Endothelial cell (in vitro differentiated cells): Measurements from ENCODE around the gene SLC6A9. TPM values are rescaled to one million over a fixed set of nuclear protein-coding genes. Genes with fewer than 3 reads are reported as not detected.

Experiments used
- DNase-seq: peaks from one replicate; pipeline ENCODE4 v3.0.0; 2021; ENCODE audit warnings: low spot score
- H3K27ac Mint-ChIP-seq: one replicate; pipeline ENCODE4 v1.8.0; 2021; ENCODE audit warnings: mixed read lengths, inconsistent platforms; ENCODE audit not compliant: unreplicated experiment
- H3K27me3 Mint-ChIP-seq: one replicate; pipeline ENCODE4 v1.8.0; 2021; ENCODE audit warnings: mild to moderate bottlenecking, moderate library complexity, mixed read lengths, inconsistent platforms; ENCODE audit not compliant: unreplicated experiment
- H3K36me3 Mint-ChIP-seq: one replicate; pipeline ENCODE4 v1.8.0; 2021; ENCODE audit warnings: mild to moderate bottlenecking, low read depth, mixed read lengths, inconsistent platforms; ENCODE audit not compliant: unreplicated experiment
- H3K4me1 Mint-ChIP-seq: one replicate; pipeline ENCODE4 v1.8.0; 2021; ENCODE audit warnings: mild to moderate bottlenecking, mixed read lengths, inconsistent platforms; ENCODE audit not compliant: unreplicated experiment
- H3K4me3 Mint-ChIP-seq: one replicate; pipeline ENCODE4 v1.8.0; 2021; ENCODE audit warnings: mild to moderate bottlenecking, mixed read lengths, inconsistent platforms; ENCODE audit not compliant: unreplicated experiment
- H3K9me3 Mint-ChIP-seq: one replicate; pipeline ENCODE4 v1.8.0; 2021; ENCODE audit warnings: mixed read lengths, inconsistent platforms; ENCODE audit not compliant: unreplicated experiment
- CTCF ChIP-seq: fragments of 200-600 bp; sonication (generic); IDR thresholded peaks from one replicate; pipeline ENCODE4 v1.5.0; 2021; ENCODE audit warnings: antibody characterized with exemption; ENCODE audit not compliant: unreplicated experiment
- total RNA-seq: library from RNA; stranded (reverse); fragmentation: NEBNext Ultra II Directional; extraction: Animal tissue kit (Norgen Biotek cat#: 25700); gene quantifications from one replicate; pipeline ENCODE4 v1.2.1, GENCODE V29; 2021; ENCODE audit not compliant: unreplicated experiment

Gene SLC6A9
- total RNA-seq, 1 donor from 2014 or later, result 2.8 TPM

GRCh38 chr1:43979528-43980254 is 51.6 kb downstream of the SLC6A9 start:
- no peaks in the 10 kb centered on the region for H3K9me3 Mint-ChIP-seq
- H3K4me3 Mint-ChIP-seq, result peak overlapping the region; percentile 94
- H3K4me1 Mint-ChIP-seq, result peaks cover 33% of the 10 kb centered on the region

GRCh38 chr1:43979261-43979527 is 52.1 kb downstream of the SLC6A9 start:
- H3K4me1 Mint-ChIP-seq, result peaks cover 35% of the 10 kb centered on the region
- H3K27me3 Mint-ChIP-seq, result peaks cover 33% of the 10 kb centered on the region
- peaks cover 33% of the 10 kb centered on the region for H3K36me3 Mint-ChIP-seq
- no peak overlapping the region for H3K27ac Mint-ChIP-seq
- H3K9me3 Mint-ChIP-seq, result no peaks in the 10 kb centered on the region
- no peak overlapping the region for H3K4me3 Mint-ChIP-seq
- DNase-seq, result no peak
- TF ChIP-seq CTCF, result no peak

More at GRCh38 chr1:43979528-43980254, 51.6 kb downstream of the SLC6A9 start:
- Mint-ChIP-seq H3K36me3 (peaks cover 33% of the 10 kb centered on the region), H3K27ac (no peak overlapping the region), H3K27me3 (peaks cover 31% of the 10 kb centered on the region)
- no peak for TF ChIP-seq CTCF
- DNase-seq, result peak; percentile 33

- Mint-ChIP-seq H3K4me3 (peak within 1 kb of the TSS; percentile 94), H3K27ac (no peak within 1 kb of the TSS), H3K4me1 (peaks cover 40% of the 10 kb centered on the region), H3K9me3 (no peaks in the 10 kb centered on the region), H3K36me3 (peaks cover 37% of the 10 kb centered on the region), H3K27me3 (peaks cover 35% of the 10 kb centered on the region)
- no peak for TF ChIP-seq CTCF
- DNase-seq, result peak; percentile 38
Measured at GRCh38 chr1:43978551-43979260, 52.6 kb downstream of the SLC6A9 start, which contains the start of gene B4GALT2. Gene B4GALT2 (plus strand): TSS chr1:43979210. CDS start chr1:43981161, 1,951 bp downstream.

- no peak for TF ChIP-seq CTCF
- Mint-ChIP-seq H3K9me3 (no peaks in the 10 kb centered on the region), H3K27ac (no peak overlapping the region), H3K27me3 (peaks cover 33% of the 10 kb centered on the region), H3K36me3 (peaks cover 33% of the 10 kb centered on the region), H3K4me1 (peaks cover 43% of the 10 kb centered on the region), H3K4me3 (peak overlapping the region; percentile 93)
- no peak for DNase-seq
Measured at GRCh38 chr1:43978264-43978550, 53.1 kb downstream of the SLC6A9 start.
